Esophagus muscularis mucosa (tissue), 3 donors: ENCODE measurements around the gene CRYGN.

ENCODE experiments used
- EP300 ChIP-seq: sonication (generic); formaldehyde crosslinking; IDR thresholded peaks from one replicate; pipeline ENCODE4 v1.6.1; 2017; ENCODE audit warnings: antibody characterized with exemption
- TF ChIP-seq, protein P1 (sequence below), 3 experiments: fragments of 200-600 bp in 2 of 3; fragments of 450-650 bp in 1 of 3; sonication (generic) in 2 of 3; IDR thresholded peaks; one replicate each; pipeline ENCODE4 v1.5.1; 2017 to 2019; ENCODE audit warnings: antibody characterized with exemption in 3 of 3, mild to moderate bottlenecking in 2 of 3, moderate library complexity in 1 of 3

GRCh38 chr7:151381098-151381347 is 58.9 kb downstream of the CRYGN start:
- TF ChIP-seq, protein P1, sequence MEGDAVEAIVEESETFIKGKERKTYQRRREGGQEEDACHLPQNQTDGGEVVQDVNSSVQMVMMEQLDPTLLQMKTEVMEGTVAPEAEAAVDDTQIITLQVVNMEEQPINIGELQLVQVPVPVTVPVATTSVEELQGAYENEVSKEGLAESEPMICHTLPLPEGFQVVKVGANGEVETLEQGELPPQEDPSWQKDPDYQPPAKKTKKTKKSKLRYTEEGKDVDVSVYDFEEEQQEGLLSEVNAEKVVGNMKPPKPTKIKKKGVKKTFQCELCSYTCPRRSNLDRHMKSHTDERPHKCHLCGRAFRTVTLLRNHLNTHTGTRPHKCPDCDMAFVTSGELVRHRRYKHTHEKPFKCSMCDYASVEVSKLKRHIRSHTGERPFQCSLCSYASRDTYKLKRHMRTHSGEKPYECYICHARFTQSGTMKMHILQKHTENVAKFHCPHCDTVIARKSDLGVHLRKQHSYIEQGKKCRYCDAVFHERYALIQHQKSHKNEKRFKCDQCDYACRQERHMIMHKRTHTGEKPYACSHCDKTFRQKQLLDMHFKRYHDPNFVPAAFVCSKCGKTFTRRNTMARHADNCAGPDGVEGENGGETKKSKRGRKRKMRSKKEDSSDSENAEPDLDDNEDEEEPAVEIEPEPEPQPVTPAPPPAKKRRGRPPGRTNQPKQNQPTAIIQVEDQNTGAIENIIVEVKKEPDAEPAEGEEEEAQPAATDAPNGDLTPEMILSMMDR (IDR thresholded peaks at IDR 0.05) = no peak
- TF ChIP-seq EP300 = no peak
